ENCODE results near the gene DMP1. TPM values are rescaled to one million over a fixed set of nuclear protein-coding genes. Genes with fewer than 3 reads are reported as not detected.

Gene DMP1
- total and polyA plus RNA-seq, 2 donors (not counting 3 experiments of a cell fraction or from before 2014, with no cell fraction given), result not detected

DNA sequence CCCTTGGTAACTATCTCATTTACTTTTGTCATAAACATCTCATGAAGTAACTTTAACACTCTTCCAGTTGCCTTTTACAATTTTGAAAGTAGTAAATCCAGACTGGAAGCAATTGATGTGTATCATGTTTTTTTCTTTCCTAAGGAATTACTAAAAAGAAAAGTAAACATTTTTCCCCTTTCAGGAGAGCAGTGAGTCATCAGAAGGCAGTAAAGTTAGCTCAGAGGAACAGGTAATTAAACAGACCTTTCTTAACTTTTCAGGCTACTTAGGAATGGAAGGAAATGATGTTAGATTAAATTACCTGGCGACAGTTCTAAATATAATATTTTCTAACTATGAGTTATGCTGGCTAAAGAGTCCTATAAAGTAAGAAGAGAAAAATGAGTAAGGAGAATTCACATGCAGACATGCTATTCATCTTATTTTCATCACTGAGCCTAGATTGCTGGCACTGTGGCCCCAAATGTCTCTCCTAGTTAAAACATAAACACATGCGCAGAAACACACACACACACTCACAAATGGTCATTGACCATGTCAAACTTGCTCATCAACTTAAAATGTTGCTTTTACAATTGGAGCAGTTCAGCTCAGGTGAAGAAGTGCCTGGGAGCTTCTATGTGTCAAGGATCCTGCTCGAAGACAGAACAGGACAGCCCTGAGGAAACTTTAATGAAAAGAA, 9.3 kb downstream of the DMP1 start:
- POLR2A ChIA-PET, result no interaction called here
- intact Hi-C loops (cut with micrococcal nuclease), result loop anchor here (5.0 to 10.0 kb wide), 4 partner anchors 237 to 795 kb away; partner anchors contain the start of genes HERC5 and NUDT9
- dilution Hi-C loops (cut with MboI; ENCODE audit: extremely low pct_ligation_motif_present, low sequenced_read_pairs), result no loop called here

GRCh38 chr4:87662871-87663270, 12.8 kb downstream of the DMP1 start:
- H3K4me1 ChIP-seq (ENCODE audit: control insufficient read depth, extremely low read depth, insufficient read depth, low read length), result peaks cover 21% of the 10 kb centered on the region
- no peak for FAIRE-seq
- ChIA-PET POLR2A (no interaction called here), CTCF (interaction anchor here (0.6 kb wide), 1 partner anchor 13 kb away, joined by 3 read pairs; the partner anchor contains the start of gene DMP1)
- no peak overlapping the region for H3K9ac ChIP-seq (replicated peaks; ENCODE audit: extremely low read depth, insufficient read depth, low read length)
- no peak overlapping the region for H3K27ac ChIP-seq (ENCODE audit: insufficient read depth, low read depth, low read length)
- no peak for DNase-seq (ENCODE audit: low read depth, low spot score)
- H3K36me3 ChIP-seq (ENCODE audit: control insufficient read depth in 2 of 2, extremely low read depth in 1 of 2, insufficient read depth in 2 of 2, low read length in 2 of 2), result no peaks in the 10 kb centered on the region
- H4K20me1 ChIP-seq (replicated peaks; ENCODE audit: control insufficient read depth, extremely low read depth, insufficient read depth, low read length), result no peaks in the 10 kb centered on the region
- no peak overlapping the region for H3K4me3 ChIP-seq (replicated peaks in 1 of 3; ENCODE audit: insufficient read depth in 1 of 3, low read depth in 1 of 3, low read length in 3 of 3)
- dilution Hi-C loops (cut with MboI; ENCODE audit: extremely low pct_ligation_motif_present, low sequenced_read_pairs), result no loop called here
- no peak overlapping the region for H2AFZ ChIP-seq (ENCODE audit: low read depth, low read length)
- H3K9me3 ChIP-seq (replicated peaks; ENCODE audit: control insufficient read depth, insufficient read depth, low read length), result no peaks in the 10 kb centered on the region
- H3K9me1 ChIP-seq (replicated peaks; ENCODE audit: control insufficient read depth, extremely low read depth, insufficient read depth, low read length), result no peaks in the 10 kb centered on the region
- no TSS peak for BruUV-seq (replicated peaks)
- intact Hi-C loops (cut with micrococcal nuclease), result no loop called here
- no peak for TF ChIP-seq GATA2 (IDR thresholded peaks at IDR 0.05; ENCODE audit: insufficient read depth, insufficient read length, low read depth, low read length)
- no peak for TF ChIP-seq MYC (IDR thresholded peaks at IDR 0.05; ENCODE audit: low read depth, low read length)
- no peak for TF ChIP-seq FOS (IDR thresholded peaks at IDR 0.05; ENCODE audit: borderline replicate concordance, insufficient read depth, low read length)
- no peak for TF ChIP-seq EZH2 (IDR thresholded peaks at IDR 0.05; ENCODE audit: borderline replicate concordance, low read depth, low read length, severe bottlenecking)
- TF ChIP-seq MAX (IDR thresholded peaks at IDR 0.05; ENCODE audit: insufficient read depth, insufficient read length), result no peak
- no peak for TF ChIP-seq POLR2AphosphoS5 (IDR thresholded peaks at IDR 0.05; ENCODE audit: insufficient read depth, low read depth, low read length)
- no peak for TF ChIP-seq JUN (IDR thresholded peaks at IDR 0.05; ENCODE audit: borderline replicate concordance, insufficient read depth, insufficient read length, low read depth)
- TF ChIP-seq POLR2A (IDR thresholded peaks at IDR 0.05; ENCODE audit: low read depth, low read length), result no peak
- TF ChIP-seq CTCF (IDR thresholded peaks at IDR 0.05; ENCODE audit: extremely low read depth in 1 of 2, insufficient read depth in 1 of 2, low read depth in 1 of 2, low read length in 2 of 2), result no peak
- no peak overlapping the region for H3K4me2 ChIP-seq (ENCODE audit: insufficient read depth, low read length)
- no peaks in the 10 kb centered on the region for H3K79me2 ChIP-seq (ENCODE audit: control insufficient read depth, insufficient read depth, low read length)
- no peaks in the 10 kb centered on the region for H3K27me3 ChIP-seq (ENCODE audit: control insufficient read depth in 2 of 2, insufficient read depth in 2 of 2, low read length in 2 of 2)

More for the DNA sequence above, 9.3 kb downstream of the DMP1 start:
- H2AFZ ChIP-seq (ENCODE audit: low read depth, low read length), result no peak overlapping the region
- H3K9me3 ChIP-seq (replicated peaks; ENCODE audit: control insufficient read depth, insufficient read depth, low read length), result no peaks in the 10 kb centered on the region
- no peaks in the 10 kb centered on the region for H3K9me1 ChIP-seq (replicated peaks; ENCODE audit: control insufficient read depth, extremely low read depth, insufficient read depth, low read length)
- no peaks in the 10 kb centered on the region for H3K79me2 ChIP-seq (ENCODE audit: control insufficient read depth, insufficient read depth, low read length)
- H3K4me3 ChIP-seq (replicated peaks in 1 of 3; ENCODE audit: insufficient read depth in 1 of 3, low read depth in 1 of 3, low read length in 3 of 3), result peak overlapping the region in 1 of 3 experiments; percentile 18
- CTCF ChIA-PET, result interaction anchor here (1.1 kb wide), 2 partner anchors 9 to 115 kb away, joined by 3 read pairs; no protein-coding TSS in a partner anchor
- H3K4me2 ChIP-seq (ENCODE audit: insufficient read depth, low read length), result peak overlapping the region; percentile 69
- DNase-seq (ENCODE audit: low read depth, low spot score) (peak; percentile 70), FAIRE-seq (peak; percentile 65)
- H3K27me3 ChIP-seq (ENCODE audit: control insufficient read depth in 2 of 2, insufficient read depth in 2 of 2, low read length in 2 of 2), result no peaks in the 10 kb centered on the region
- BruUV-seq (replicated peaks), result no TSS peak
- peaks cover 32% of the 10 kb centered on the region for H3K4me1 ChIP-seq (ENCODE audit: control insufficient read depth, extremely low read depth, insufficient read depth, low read length)
- TF ChIP-seq FOS (IDR thresholded peaks at IDR 0.05; ENCODE audit: borderline replicate concordance, insufficient read depth, low read length), result peak; percentile 41
- TF ChIP-seq MAX (IDR thresholded peaks at IDR 0.05; ENCODE audit: insufficient read depth, insufficient read length), result no peak
- peak; percentile 58 for TF ChIP-seq JUN (IDR thresholded peaks at IDR 0.05; ENCODE audit: borderline replicate concordance, insufficient read depth, insufficient read length, low read depth)
- no peaks in the 10 kb centered on the region for H3K36me3 ChIP-seq (ENCODE audit: control insufficient read depth in 2 of 2, extremely low read depth in 1 of 2, insufficient read depth in 2 of 2, low read length in 2 of 2)
- H3K9ac ChIP-seq (replicated peaks; ENCODE audit: extremely low read depth, insufficient read depth, low read length), result peak overlapping the region; percentile 24
- peak overlapping the region; percentile 93 for H3K27ac ChIP-seq (ENCODE audit: insufficient read depth, low read depth, low read length)
- no peaks in the 10 kb centered on the region for H4K20me1 ChIP-seq (replicated peaks; ENCODE audit: control insufficient read depth, extremely low read depth, insufficient read depth, low read length)

All from endothelial cell of umbilical vein (primary cell).